T-helper 17 cell (primary cell): ENCODE measurements around the gene PNMA6F. TPM values are rescaled to one million over a fixed set of nuclear protein-coding genes. Genes with fewer than 3 reads are reported as not detected.
A peak's percentile ranks its signal among the peaks of the same experiment; 100 is the strongest.
"Not testable (repeated sequence)": the region's sequence is repeated elsewhere in the genome, so short reads cannot be mapped to it uniquely, and the experiment has no call there.

Experiments
- ATAC-seq: fragments of 150-1000 bp; cut with Tn5 transposase; 2 replicates; pipeline ENCODE4 v1.10.0; 2021; ENCODE audit warnings: mild to moderate bottlenecking, moderate library complexity
- DNase-seq, 3 donors: peaks; one replicate each; pipeline versions ENCODE4 v3.0.0 to v3.0.0-alpha.2; 2020 to 2021
- H3K9me3 ChIP-seq: one replicate; pipeline ENCODE4 v1.7.0; 2013; ENCODE audit warnings: low read length, mild to moderate bottlenecking; ENCODE audit not compliant: control insufficient read depth, poor library complexity, severe bottlenecking
- H3K27ac Mint-ChIP-seq: one replicate; pipeline ENCODE4 v1.8.0; 2022; ENCODE audit warnings: mild to moderate bottlenecking, moderate library complexity, mixed read lengths
- H3K27me3 Mint-ChIP-seq: one replicate; pipeline ENCODE4 v1.8.0; 2022; ENCODE audit warnings: mixed read lengths
- H3K36me3 Mint-ChIP-seq: one replicate; pipeline ENCODE4 v1.8.0; 2022; ENCODE audit warnings: low read depth, mixed read lengths
- H3K4me1 Mint-ChIP-seq: one replicate; pipeline ENCODE4 v1.8.0; 2022; ENCODE audit warnings: mild to moderate bottlenecking, mixed read lengths
- H3K4me3 Mint-ChIP-seq: one replicate; pipeline ENCODE4 v1.8.0; 2022; ENCODE audit warnings: mild to moderate bottlenecking, moderate library complexity, mixed read lengths
- total RNA-seq, 4 donors: library from RNA in 2 of 4; stranded (reverse) in 2 of 4; gene quantifications; one replicate each; pipeline ENCODE4 v1.2.3 and lab custom pipeline; 2022 to 2026

The PNMA6F gene
- total RNA-seq, 2 donors from 2014 or later = not detected

DNA sequence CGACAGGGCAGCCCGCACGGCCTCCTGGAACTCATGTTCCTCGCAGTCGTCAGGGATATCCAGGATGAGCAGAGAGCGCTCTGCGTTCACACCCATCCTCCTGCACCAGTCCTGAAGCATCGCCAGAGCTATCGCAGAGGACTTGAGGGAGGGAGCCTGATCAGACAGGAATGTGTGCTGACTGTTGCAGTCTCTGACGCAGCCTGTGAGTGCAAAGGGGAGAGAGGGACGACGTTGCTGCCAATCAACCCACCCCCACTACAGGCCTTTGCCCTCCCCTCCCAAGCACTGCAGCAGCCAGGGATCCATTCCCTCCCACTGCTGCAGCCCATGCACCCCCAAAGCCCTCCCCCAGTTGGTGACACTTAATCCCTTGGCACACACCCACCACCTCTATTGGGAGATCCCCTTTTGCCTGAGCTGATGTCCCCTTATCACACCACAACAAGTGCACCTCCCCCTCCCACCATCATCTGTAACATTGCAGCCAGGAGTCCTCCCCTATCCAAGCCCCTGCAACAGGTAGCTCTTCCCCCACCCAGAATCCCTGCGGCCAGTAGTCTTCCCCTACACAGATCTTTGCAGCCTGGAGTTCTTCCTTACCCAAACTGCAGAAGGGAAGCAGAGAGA is 897 bp downstream of the PNMA6F start:
- H3K4me1 Mint-ChIP-seq = peaks cover 6% of the 10 kb centered on the region
- peaks cover 4% of the 10 kb centered on the region for H3K27me3 Mint-ChIP-seq
- no peak overlapping the region for H3K27ac Mint-ChIP-seq
- H3K9me3 ChIP-seq = no peaks in the 10 kb centered on the region
- DNase-seq (no peak), ATAC-seq (no peak)
- no peak overlapping the region for H3K4me3 Mint-ChIP-seq
- H3K36me3 Mint-ChIP-seq = no peaks in the 10 kb centered on the region

DNA sequence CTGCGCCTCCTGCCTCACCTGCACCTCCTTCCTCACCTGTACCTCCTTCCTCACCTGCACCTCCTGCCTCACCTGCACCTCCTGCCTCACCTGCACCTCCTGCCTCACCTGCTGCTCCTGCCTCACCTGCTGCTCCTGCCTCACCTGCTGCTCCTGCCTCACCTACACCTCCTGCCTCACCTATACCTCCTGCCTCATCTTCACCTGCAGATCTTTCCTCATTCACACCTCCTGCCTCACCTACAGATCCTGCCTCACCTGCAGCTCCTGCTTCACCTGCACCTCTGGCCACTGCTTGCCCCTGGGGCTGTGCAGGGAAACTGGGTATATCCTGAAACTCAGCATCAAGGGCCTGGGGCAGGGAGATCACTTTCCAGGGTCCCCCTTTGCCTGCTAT is 1.5 kb downstream of the PNMA6F start:
- not testable (repeated sequence) for H3K27me3 Mint-ChIP-seq, H3K36me3 Mint-ChIP-seq, DNase-seq, ATAC-seq, H3K27ac Mint-ChIP-seq, H3K9me3 ChIP-seq, H3K4me1 Mint-ChIP-seq
- peak overlapping the region; percentile 52 for H3K4me3 Mint-ChIP-seq

- H3K9me3 ChIP-seq = no peaks in the 10 kb centered on the region
- ATAC-seq (no peak), DNase-seq (no peak)
- Mint-ChIP-seq H3K36me3 (no peaks in the 10 kb centered on the region), H3K4me3 (peak overlapping the region; percentile 52), H3K27ac (no peak overlapping the region), H3K27me3 (peaks cover 4% of the 10 kb centered on the region), H3K4me1 (peaks cover 6% of the 10 kb centered on the region)
These were observed 2.1 kb downstream of the PNMA6F start for GRCh38 chrX:153319295-153320046.

DNA sequence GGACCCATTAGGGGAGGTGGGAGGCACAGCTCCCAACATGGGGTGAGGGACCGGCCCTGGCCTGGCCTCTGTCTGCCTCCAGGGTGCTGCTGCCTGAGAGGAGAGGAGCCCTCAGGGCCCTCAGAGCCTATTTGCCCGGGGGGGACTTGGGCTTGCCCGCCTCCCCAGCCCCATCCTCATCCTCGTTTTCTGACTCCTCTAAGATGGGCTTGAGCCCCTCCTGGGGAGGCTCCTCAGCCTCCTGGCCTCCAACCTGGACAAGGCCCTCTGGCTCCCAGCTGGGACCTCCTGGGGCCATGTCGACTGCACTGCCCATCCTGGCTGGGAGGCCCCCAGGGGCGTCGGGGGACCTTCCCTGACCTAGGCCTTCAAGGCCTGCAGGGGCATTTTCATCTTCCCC is 2.8 kb downstream of the PNMA6F start:
- no peaks in the 10 kb centered on the region for H3K36me3 Mint-ChIP-seq
- H3K9me3 ChIP-seq = no peaks in the 10 kb centered on the region
- H3K4me3 Mint-ChIP-seq = no peak overlapping the region
- peaks cover under 1% of the 10 kb centered on the region for H3K4me1 Mint-ChIP-seq
- peaks cover 4% of the 10 kb centered on the region for H3K27me3 Mint-ChIP-seq
- ATAC-seq (no peak), DNase-seq (no peak)
- H3K27ac Mint-ChIP-seq = no peak overlapping the region

GRCh38 chrX:153317996-153318722 is 3.4 kb downstream of the PNMA6F start:
- H3K9me3 ChIP-seq = no peaks in the 10 kb centered on the region
- Mint-ChIP-seq H3K4me1 (no peaks in the 10 kb centered on the region), H3K4me3 (no peak overlapping the region), H3K27me3 (peaks cover 4% of the 10 kb centered on the region), H3K36me3 (no peaks in the 10 kb centered on the region), H3K27ac (no peak overlapping the region)
- ATAC-seq = no peak
- no peak for DNase-seq

DNA sequence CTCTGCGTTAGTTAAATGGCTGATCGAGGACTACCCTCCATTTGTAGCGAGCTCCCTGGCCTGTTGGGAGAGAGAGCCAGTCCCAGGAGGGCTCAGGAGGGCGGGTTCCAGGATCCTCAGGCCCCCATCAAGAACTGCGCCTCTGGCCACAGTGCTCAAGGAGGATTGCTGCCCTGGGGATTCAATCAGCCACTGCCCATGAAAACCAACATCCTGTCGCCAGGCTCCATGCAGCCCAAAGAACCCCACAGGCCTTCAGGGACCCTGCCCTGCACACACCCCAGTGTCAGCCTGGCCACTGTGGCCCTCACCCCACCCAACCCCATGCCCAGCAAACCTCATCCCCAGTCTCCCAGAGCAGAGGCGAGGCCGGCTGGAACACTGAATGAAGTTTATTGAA is 4.3 kb downstream of the PNMA6F start:
- no peak overlapping the region for H3K27ac Mint-ChIP-seq
- no peak for ATAC-seq
- peaks cover 4% of the 10 kb centered on the region for H3K27me3 Mint-ChIP-seq
- no peaks in the 10 kb centered on the region for H3K36me3 Mint-ChIP-seq
- DNase-seq = no peak
- no peaks in the 10 kb centered on the region for H3K4me1 Mint-ChIP-seq
- H3K4me3 Mint-ChIP-seq = no peak overlapping the region
- H3K9me3 ChIP-seq = no peaks in the 10 kb centered on the region

- Mint-ChIP-seq H3K4me1 (no peaks in the 10 kb centered on the region), H3K4me3 (no peak overlapping the region), H3K27me3 (no peaks in the 10 kb centered on the region), H3K27ac (no peak overlapping the region), H3K36me3 (no peaks in the 10 kb centered on the region)
- DNase-seq = no peak
- H3K9me3 ChIP-seq = no peaks in the 10 kb centered on the region
- no peak for ATAC-seq
These were observed 8.7 kb downstream of the PNMA6F start for GRCh38 chrX:153312842-153313241.

- DNase-seq (no peak), ATAC-seq (no peak)
- Mint-ChIP-seq H3K27me3 (no peaks in the 10 kb centered on the region), H3K4me1 (no peaks in the 10 kb centered on the region), H3K4me3 (no peak overlapping the region), H3K27ac (no peak overlapping the region), H3K36me3 (no peaks in the 10 kb centered on the region)
- H3K9me3 ChIP-seq = no peaks in the 10 kb centered on the region
These were observed 9.5 kb downstream of the PNMA6F start for GRCh38 chrX:153312041-153312440.

GRCh38 chrX:153310901-153311300 is 10.7 kb downstream of the PNMA6F start:
- H3K9me3 ChIP-seq = no peaks in the 10 kb centered on the region
- DNase-seq (no peak), ATAC-seq (no peak)
- no peaks in the 10 kb centered on the region for H3K4me1 Mint-ChIP-seq
- H3K36me3 Mint-ChIP-seq = no peaks in the 10 kb centered on the region
- no peak overlapping the region for H3K27ac Mint-ChIP-seq
- H3K4me3 Mint-ChIP-seq = no peak overlapping the region
- no peaks in the 10 kb centered on the region for H3K27me3 Mint-ChIP-seq

DNA sequence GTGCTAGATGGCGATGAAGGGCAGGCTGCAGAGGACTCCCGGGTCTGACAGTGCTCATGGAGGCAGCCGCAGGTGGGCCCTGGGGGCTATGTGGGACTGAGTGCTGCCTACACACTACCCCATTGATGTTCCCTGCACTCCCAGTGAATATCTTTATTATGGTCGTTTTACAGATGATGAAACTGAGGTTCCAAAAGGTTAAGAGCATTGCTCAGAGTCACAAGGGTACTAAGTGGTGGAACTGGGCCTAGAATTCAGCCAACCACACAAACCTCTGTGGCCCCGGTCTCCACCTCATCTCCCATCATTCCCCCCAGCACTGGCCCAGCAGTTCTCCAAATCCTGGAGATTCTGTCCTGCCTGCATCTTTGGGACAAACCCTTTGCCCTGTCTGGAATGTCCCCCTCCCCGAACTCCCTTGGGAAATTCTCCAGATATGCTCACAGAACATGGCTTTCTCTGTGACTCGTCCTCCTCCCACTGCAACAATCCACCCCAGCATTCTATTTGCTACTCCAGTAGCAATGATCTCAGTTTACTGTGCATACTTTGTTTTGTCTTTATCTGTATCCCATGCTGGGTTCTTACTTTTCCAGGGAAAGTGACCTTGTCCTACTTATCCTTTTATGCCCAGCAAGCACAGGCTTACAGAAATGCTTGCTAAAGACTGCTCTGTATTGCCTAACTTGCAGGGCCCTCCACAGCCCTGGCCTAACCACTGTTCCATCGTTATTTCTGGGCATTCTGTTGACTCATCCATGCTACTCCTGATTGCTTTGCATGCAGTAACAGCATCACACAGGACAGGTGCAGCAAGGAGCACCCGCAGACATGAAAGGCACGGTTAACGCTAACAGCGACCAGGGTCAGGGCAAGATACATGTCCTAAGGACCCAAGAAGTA is 14.0 kb downstream of the PNMA6F start:
- H3K4me1 Mint-ChIP-seq = peaks cover 4% of the 10 kb centered on the region
- H3K4me3 Mint-ChIP-seq = no peak overlapping the region
- H3K27me3 Mint-ChIP-seq = peaks cover 20% of the 10 kb centered on the region
- no peaks in the 10 kb centered on the region for H3K36me3 Mint-ChIP-seq
- H3K27ac Mint-ChIP-seq = no peak overlapping the region
- no peak for ATAC-seq
- H3K9me3 ChIP-seq = no peaks in the 10 kb centered on the region
- DNase-seq = no peak

DNA sequence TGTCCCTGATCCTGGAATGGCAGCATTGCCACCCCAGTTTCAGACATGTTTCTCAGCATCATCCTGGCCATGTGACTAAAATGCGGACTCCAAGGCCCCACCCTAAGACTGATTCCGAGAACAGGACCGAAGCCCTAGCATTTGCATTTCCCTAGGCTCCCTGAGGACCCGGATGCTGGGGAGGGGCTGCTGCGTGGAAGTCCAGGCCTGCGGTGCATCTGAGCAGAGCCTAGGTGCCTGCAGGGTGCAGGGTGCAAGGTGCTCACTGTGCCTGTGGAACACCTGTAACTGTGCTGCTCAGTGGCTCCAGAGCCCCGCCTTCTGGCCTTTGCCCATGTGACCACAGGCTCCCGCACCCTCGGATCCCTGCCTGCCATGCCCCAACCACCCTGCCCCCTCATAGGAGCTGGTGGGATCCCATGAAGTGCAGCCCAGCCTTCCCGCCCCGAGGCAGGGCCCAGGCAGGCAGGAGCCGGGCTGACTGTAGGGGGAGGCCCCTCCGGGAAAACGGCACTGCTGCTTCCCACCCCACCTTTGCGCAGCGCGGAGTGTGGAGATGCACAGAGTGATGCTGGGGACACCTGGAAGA is 14.9 kb downstream of the PNMA6F start:
- H3K36me3 Mint-ChIP-seq = no peaks in the 10 kb centered on the region
- peaks cover 20% of the 10 kb centered on the region for H3K27me3 Mint-ChIP-seq
- peaks cover 4% of the 10 kb centered on the region for H3K4me1 Mint-ChIP-seq
- DNase-seq (no peak), ATAC-seq (no peak)
- H3K27ac Mint-ChIP-seq = no peak overlapping the region
- no peak overlapping the region for H3K4me3 Mint-ChIP-seq
- no peaks in the 10 kb centered on the region for H3K9me3 ChIP-seq

GRCh38 chrX:153305972-153306371 is 15.6 kb downstream of the PNMA6F start:
- ATAC-seq = no peak
- DNase-seq = no peak
- Mint-ChIP-seq H3K36me3 (no peaks in the 10 kb centered on the region), H3K4me3 (no peak overlapping the region), H3K27ac (no peak overlapping the region), H3K4me1 (peaks cover 4% of the 10 kb centered on the region), H3K27me3 (peaks cover 20% of the 10 kb centered on the region)
- H3K9me3 ChIP-seq = no peaks in the 10 kb centered on the region
